HEK293 (cell line): ENCODE results near the gene KRT20.

Experiments used
- CTCF ChIP-seq: fragments of 450-650 bp; formaldehyde crosslinking; IDR thresholded peaks from 2 replicates; pipeline ENCODE4 v1.5.1; 2016; ENCODE audit warnings: missing biosample characterization, missing genetic modification characterization
- HIC1 ChIP-seq: fragments of 450-650 bp; formaldehyde crosslinking; IDR thresholded peaks from 2 replicates; pipeline ENCODE4 v1.5.1; 2016; ENCODE audit warnings: missing biosample characterization, missing genetic modification characterization
- YY1 ChIP-seq: fragments of 450-650 bp; formaldehyde crosslinking; IDR thresholded peaks from 2 replicates; pipeline ENCODE4 v1.5.1; 2018; ENCODE audit warnings: missing biosample characterization, missing genetic modification characterization
- ZFP41 ChIP-seq: fragments of 450-650 bp; formaldehyde crosslinking; IDR thresholded peaks from 2 replicates; pipeline ENCODE4 v1.5.1; 2016; ENCODE audit warnings: missing biosample characterization, missing genetic modification characterization, borderline replicate concordance
- ZNF133 ChIP-seq: fragments of 450-650 bp; formaldehyde crosslinking; IDR thresholded peaks from 2 replicates; pipeline ENCODE4 v1.5.1; 2016; ENCODE audit warnings: missing biosample characterization, missing genetic modification characterization
- ZNF362 ChIP-seq: fragments of 450-650 bp; formaldehyde crosslinking; IDR thresholded peaks from 2 replicates; pipeline ENCODE4 v1.5.1; 2016; ENCODE audit warnings: missing biosample characterization, missing genetic modification characterization
- ZNF843 ChIP-seq: fragments of 450-650 bp; formaldehyde crosslinking; IDR thresholded peaks from 2 replicates; pipeline ENCODE4 v1.5.1; 2016; ENCODE audit warnings: missing biosample characterization, missing genetic modification characterization

DNA sequence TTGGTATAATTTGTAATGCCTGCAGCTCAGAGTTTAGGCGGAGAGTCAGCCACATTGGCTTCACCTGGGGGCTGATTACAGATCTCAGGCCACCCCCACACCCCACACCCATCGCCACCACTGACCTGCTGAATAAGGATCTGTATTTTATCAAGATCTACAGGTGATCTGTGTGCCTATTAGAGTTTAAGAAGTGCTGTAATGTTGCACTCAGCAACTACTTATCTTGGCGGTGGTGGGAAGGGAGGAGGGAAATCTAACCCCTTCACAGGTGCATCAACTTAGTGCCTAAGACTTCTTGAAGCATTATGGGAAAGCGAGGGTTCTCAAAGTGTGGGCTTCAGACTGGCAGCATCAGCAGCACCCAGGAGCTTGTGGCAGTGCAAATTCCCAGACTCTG is 17.5 kb upstream of the KRT20 start:
- no peak for TF ChIP-seq ZNF843 (tag by site-specific recombination)
- TF ChIP-seq CTCF = no peak
- no peak for TF ChIP-seq YY1 (tag by site-specific recombination)
- no peak for TF ChIP-seq ZFP41 (tag by site-specific recombination)
- TF ChIP-seq ZNF362 = no peak
- no peak for TF ChIP-seq HIC1 (tag by site-specific recombination)
- TF ChIP-seq ZNF133 = no peak
